ENCODE measurements around the gene DIAPH2. TPM values are rescaled to one million over a fixed set of nuclear protein-coding genes. Genes with fewer than 3 reads are reported as not detected.

Gene DIAPH2
- total and polyA plus RNA-seq, 12 donors: 1.8 to 13.6 (median 10.1) TPM

DNA sequence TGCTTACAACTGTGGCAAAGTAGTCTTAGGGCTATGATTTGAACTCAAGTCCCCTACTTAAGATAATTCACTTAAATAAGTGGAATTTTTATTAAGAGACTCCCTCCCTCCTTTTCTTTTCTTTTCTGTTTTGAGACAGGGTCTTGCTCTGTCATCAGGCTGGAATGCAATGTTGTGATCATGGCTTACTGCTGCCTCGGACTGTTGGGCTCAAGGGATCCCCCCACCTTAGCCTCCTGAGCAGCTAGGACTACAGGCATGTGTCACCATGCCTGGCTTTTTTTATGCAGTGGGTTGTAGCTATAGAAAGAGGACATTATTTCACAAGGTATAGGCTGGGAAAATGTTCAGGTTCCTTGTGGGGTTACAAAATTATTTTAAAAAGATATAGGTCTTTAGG lies 19.2 kb downstream of the DIAPH2 start:
- H3K36me3 ChIP-seq: no peaks in the 10 kb centered on the region
- no peak overlapping the region for H3K4me3 ChIP-seq
- no peaks in the 10 kb centered on the region for H3K27me3 ChIP-seq
- no peaks in the 10 kb centered on the region for H3K9me3 ChIP-seq
- no peak for ATAC-seq
- no peak for DNase-seq
- intact Hi-C loops (cut with DNase I): no loop called here
- peaks cover 0 to 14% (median 0%) of the 10 kb centered on the region in 9 donors for H3K4me1 ChIP-seq
- TF ChIP-seq, protein P1, sequence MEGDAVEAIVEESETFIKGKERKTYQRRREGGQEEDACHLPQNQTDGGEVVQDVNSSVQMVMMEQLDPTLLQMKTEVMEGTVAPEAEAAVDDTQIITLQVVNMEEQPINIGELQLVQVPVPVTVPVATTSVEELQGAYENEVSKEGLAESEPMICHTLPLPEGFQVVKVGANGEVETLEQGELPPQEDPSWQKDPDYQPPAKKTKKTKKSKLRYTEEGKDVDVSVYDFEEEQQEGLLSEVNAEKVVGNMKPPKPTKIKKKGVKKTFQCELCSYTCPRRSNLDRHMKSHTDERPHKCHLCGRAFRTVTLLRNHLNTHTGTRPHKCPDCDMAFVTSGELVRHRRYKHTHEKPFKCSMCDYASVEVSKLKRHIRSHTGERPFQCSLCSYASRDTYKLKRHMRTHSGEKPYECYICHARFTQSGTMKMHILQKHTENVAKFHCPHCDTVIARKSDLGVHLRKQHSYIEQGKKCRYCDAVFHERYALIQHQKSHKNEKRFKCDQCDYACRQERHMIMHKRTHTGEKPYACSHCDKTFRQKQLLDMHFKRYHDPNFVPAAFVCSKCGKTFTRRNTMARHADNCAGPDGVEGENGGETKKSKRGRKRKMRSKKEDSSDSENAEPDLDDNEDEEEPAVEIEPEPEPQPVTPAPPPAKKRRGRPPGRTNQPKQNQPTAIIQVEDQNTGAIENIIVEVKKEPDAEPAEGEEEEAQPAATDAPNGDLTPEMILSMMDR (IDR thresholded peaks at IDR 0.05): no peak
- WGBS, 2 donors: 32 to 54% methylated on average over 1 of the region's 1 CpG
- H3K27ac ChIP-seq: peak overlapping the region in 4 of 10 donors; percentile 22 to 65 (median 44)

DNA sequence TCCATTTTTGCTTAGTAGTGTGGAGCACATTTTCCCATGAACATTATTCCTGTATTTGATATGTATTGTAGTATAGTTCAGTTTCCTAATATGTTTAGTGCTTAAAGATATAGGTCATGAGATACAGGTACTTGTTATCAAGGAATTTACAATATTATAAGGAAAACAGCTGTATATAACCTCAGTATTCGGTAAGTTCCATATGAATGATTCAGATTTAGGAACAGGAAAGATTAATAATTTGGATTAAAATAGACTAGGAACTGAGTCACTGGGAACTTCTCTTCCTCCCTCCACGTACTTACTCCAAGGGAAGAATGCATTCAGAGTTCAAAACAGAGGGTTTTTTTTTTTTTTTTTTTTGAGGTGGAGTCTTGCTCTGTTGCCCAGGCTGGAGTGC lies 20.0 kb downstream of the DIAPH2 start:
- Histone ChIP-seq H3K27me3 (no peaks in the 10 kb centered on the region), H3K36me3 (no peaks in the 10 kb centered on the region), H3K4me3 (no peak overlapping the region), H3K27ac (peak overlapping the region in 5 of 10 donors; percentile 22 to 65 (median 41)), H3K9me3 (no peaks in the 10 kb centered on the region), H3K4me1 (peaks cover 0 to 14% (median 0%) of the 10 kb centered on the region in 9 donors)
- 49 to 61% methylated on average over 2 of the region's 2 CpGs for WGBS, 2 donors
- no peak for DNase-seq
- TF ChIP-seq, protein P1 (IDR thresholded peaks at IDR 0.05): no peak
- ATAC-seq: peak in 3 of 8 donors; percentile 42 to 46 (median 45)
- intact Hi-C loops (cut with DNase I): loop anchor here in 1 of 10 donors (5.0 kb wide), 1 partner anchor 1952 kb away; no protein-coding TSS in a partner anchor

DNA sequence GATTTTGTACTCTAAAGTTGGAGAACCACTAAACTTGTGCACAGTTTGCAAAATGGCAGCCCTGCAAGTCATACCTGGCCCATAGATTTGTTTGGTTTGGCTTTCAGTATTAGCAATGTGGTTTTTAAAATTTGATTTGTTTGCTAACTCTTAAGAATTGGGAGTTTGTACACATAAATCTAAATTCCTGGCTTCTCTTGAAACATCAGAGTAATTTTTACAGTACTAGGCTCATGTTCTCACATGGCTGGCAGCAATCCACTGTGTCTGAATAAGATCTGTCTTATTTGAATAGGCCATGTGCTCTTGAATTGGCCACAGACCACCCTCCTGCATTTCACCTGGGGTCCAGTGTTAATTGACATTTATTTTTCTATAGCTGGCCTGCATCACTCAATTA lies 21.3 kb downstream of the DIAPH2 start:
- H3K9me3 ChIP-seq: no peaks in the 10 kb centered on the region
- ATAC-seq (no peak), DNase-seq (no peak)
- TF ChIP-seq, protein P1 (IDR thresholded peaks at IDR 0.05): no peak
- intact Hi-C loops (cut with DNase I): loop anchor here in 1 of 10 donors (5.0 kb wide), 1 partner anchor 1954 kb away; no protein-coding TSS in a partner anchor
- H3K27ac ChIP-seq: no peak overlapping the region
- no peaks in the 10 kb centered on the region for H3K27me3 ChIP-seq
- H3K4me3 ChIP-seq: no peak overlapping the region
- H3K36me3 ChIP-seq: no peaks in the 10 kb centered on the region
- H3K4me1 ChIP-seq: peaks cover 0 to 14% (median 0%) of the 10 kb centered on the region in 9 donors

DNA sequence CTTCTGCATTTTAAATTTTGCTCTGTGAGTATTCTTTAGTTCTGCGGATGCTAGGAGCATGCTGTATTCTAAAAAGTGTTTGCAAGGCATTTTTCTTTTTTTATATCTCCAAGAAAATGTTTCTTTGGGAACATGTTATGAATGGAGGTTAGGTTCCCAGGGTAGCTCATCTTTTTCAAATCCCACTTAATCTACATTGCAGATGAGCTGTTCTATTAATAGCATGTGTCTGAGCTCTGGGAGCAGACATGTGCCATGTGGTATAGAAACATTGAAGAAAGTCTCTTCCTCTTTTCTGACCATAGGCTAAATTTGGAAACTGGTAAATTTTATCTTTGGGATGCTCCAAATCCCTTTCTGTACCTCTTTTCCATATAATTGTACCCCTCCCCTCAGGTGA lies 23.2 kb downstream of the DIAPH2 start:
- DNase-seq (no peak), ATAC-seq (peak in 1 of 8 donors; percentile 49)
- Histone ChIP-seq H3K4me1 (peaks cover 0 to 26% (median 5%) of the 10 kb centered on the region in 9 donors), H3K4me3 (no peak overlapping the region), H3K36me3 (no peaks in the 10 kb centered on the region), H3K9me3 (no peaks in the 10 kb centered on the region), H3K27me3 (no peaks in the 10 kb centered on the region), H3K27ac (no peak overlapping the region)
- TF ChIP-seq, protein P1 (IDR thresholded peaks at IDR 0.05): no peak
- intact Hi-C loops (cut with DNase I): loop anchor here in 1 of 10 donors (5.0 kb wide), 1 partner anchor 1956 kb away; no protein-coding TSS in a partner anchor
- 59 to 74% methylated on average over 1 of the region's 1 CpG for WGBS, 2 donors

All from heart right ventricle (tissue), 16 donors.